Astrocyte (in vitro differentiated cells and primary cell): Measurements from ENCODE around the gene CD99L2. TPM values are rescaled to one million over a fixed set of nuclear protein-coding genes. Genes with fewer than 3 reads are reported as not detected.

Experiments used
- DNase-seq: peaks from one replicate; pipeline ENCODE4 v3.0.0-alpha.2; 2010; ENCODE audit warnings: low read depth
- FAIRE-seq: peaks from 2 replicates; lab custom pipeline; 2011; peaks lifted over from hg19 to GRCh38; lab: Jason Lieb, UNC
- H2AFZ ChIP-seq: 2 replicates; pipeline ENCODE4 v1.6.0; 2012; ENCODE audit warnings: low read depth, low read length, inconsistent platforms
- H3K27ac ChIP-seq: 2 replicates; pipeline ENCODE4 v1.5.1; 2011; ENCODE audit warnings: low read depth, low read length, inconsistent platforms
- H3K27me3 ChIP-seq: 2 replicates; pipeline ENCODE4 v1.6.0; 2011; ENCODE audit warnings: low read length, inconsistent platforms; ENCODE audit not compliant: insufficient read depth
- H3K36me3 ChIP-seq: 2 replicates; pipeline ENCODE4 v1.5.1; 2011; ENCODE audit warnings: low read length, inconsistent platforms; ENCODE audit not compliant: insufficient read depth
- H3K4me1 ChIP-seq: 2 replicates; pipeline ENCODE4 v1.5.1; 2011; ENCODE audit warnings: low read length, inconsistent platforms; ENCODE audit not compliant: insufficient read depth
- H3K4me2 ChIP-seq: 2 replicates; pipeline ENCODE4 v1.6.0; 2012; ENCODE audit warnings: low read length, inconsistent platforms
- H3K4me3 ChIP-seq: 2 replicates; pipeline ENCODE4 v1.5.1; 2011; ENCODE audit warnings: low read depth, mild to moderate bottlenecking, low read length, inconsistent platforms; ENCODE audit not compliant: insufficient read depth
- H3K79me2 ChIP-seq: 2 replicates; pipeline ENCODE4 v1.6.0; 2012; ENCODE audit warnings: mild to moderate bottlenecking, low read length, inconsistent platforms; ENCODE audit not compliant: insufficient read depth
- H3K9ac ChIP-seq: 2 replicates; pipeline ENCODE4 v1.6.0; 2012; ENCODE audit warnings: mild to moderate bottlenecking, low read length, inconsistent platforms
- H3K9me3 ChIP-seq: 2 replicates; pipeline ENCODE4 v1.5.1; 2012; ENCODE audit warnings: low read depth, mild to moderate bottlenecking, low read length, inconsistent platforms; ENCODE audit not compliant: insufficient read depth
- H4K20me1 ChIP-seq: 2 replicates; pipeline ENCODE4 v1.6.0; 2012; ENCODE audit warnings: low read length, inconsistent platforms; ENCODE audit not compliant: insufficient read depth
- H3K27ac Mint-ChIP-seq: one replicate; pipeline ENCODE4 v1.8.0; 2021; ENCODE audit warnings: mild to moderate bottlenecking, mixed read lengths; ENCODE audit not compliant: unreplicated experiment
- H3K27me3 Mint-ChIP-seq: one replicate; pipeline ENCODE4 v1.8.0; 2021; ENCODE audit warnings: low read depth, mixed read lengths; ENCODE audit not compliant: unreplicated experiment
- H3K36me3 Mint-ChIP-seq: one replicate; pipeline ENCODE4 v1.8.0; 2021; ENCODE audit warnings: low read depth, mixed read lengths; ENCODE audit not compliant: unreplicated experiment
- H3K4me1 Mint-ChIP-seq: one replicate; pipeline ENCODE4 v1.8.0; 2021; ENCODE audit warnings: low read depth, mixed read lengths; ENCODE audit not compliant: unreplicated experiment
- H3K4me3 Mint-ChIP-seq: one replicate; pipeline ENCODE4 v1.8.0; 2021; ENCODE audit warnings: mild to moderate bottlenecking, moderate library complexity, mixed read lengths; ENCODE audit not compliant: unreplicated experiment
- H3K9me3 Mint-ChIP-seq: one replicate; pipeline ENCODE4 v1.8.0; 2021; ENCODE audit warnings: mild to moderate bottlenecking, mixed read lengths; ENCODE audit not compliant: unreplicated experiment
- EZH2 ChIP-seq: IDR thresholded peaks from 2 replicates; pipeline ENCODE4 v1.6.1; 2012; ENCODE audit warnings: mild to moderate bottlenecking, low read length, inconsistent platforms; ENCODE audit not compliant: insufficient read depth
- total RNA-seq: library from RNA; stranded (reverse); gene quantifications from 2 replicates; pipeline ENCODE4 v1.2.1, GENCODE V29; 2021
- TF ChIP-seq, protein P1 (sequence below): IDR thresholded peaks from 2 replicates; pipeline ENCODE4 v1.5.1; 2011; ENCODE audit warnings: low read depth, mild to moderate bottlenecking, inconsistent platforms, low read length, moderate library complexity; ENCODE audit not compliant: insufficient read depth

Gene CD99L2
- total RNA-seq, 1 donor from 2014 or later, result 38.4 TPM

DNA sequence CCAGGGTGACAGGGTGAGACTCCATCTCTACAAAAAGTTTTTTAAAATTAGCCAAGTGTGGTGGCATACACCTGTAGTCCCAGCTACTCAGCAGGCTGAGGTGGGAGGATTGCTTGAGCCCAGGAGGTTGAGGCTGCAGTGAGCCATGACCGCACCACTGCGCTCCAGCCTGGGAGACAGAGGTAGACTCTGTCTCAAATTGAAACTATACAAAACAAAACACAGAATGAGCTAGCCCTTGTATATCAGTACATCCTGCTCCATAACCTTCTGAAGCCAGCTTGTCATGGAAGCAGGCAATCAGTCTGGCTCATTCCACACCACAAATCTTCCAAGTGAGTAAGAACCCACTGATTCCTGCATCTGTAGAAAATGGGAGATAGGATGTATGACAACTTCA is 49.0 kb downstream of the CD99L2 start:
- Mint-ChIP-seq H3K4me1 (peaks cover 4% of the 10 kb centered on the region), H3K9me3 (no peaks in the 10 kb centered on the region), H3K36me3 (peaks cover 3% of the 10 kb centered on the region), H3K4me3 (no peak overlapping the region), H3K27me3 (no peaks in the 10 kb centered on the region), H3K27ac (no peak overlapping the region)
- Histone ChIP-seq H4K20me1 (peaks cover 3% of the 10 kb centered on the region), H3K9ac (no peak overlapping the region), H3K9me3 (no peaks in the 10 kb centered on the region), H2AFZ (no peak overlapping the region), H3K27ac (no peak overlapping the region), H3K27me3 (no peaks in the 10 kb centered on the region), H3K4me3 (no peak overlapping the region), H3K4me2 (no peak overlapping the region), H3K36me3 (no peaks in the 10 kb centered on the region), H3K79me2 (no peaks in the 10 kb centered on the region), H3K4me1 (no peaks in the 10 kb centered on the region)
- FAIRE-seq (no peak), DNase-seq (no peak)
- no peak for TF ChIP-seq EZH2
- TF ChIP-seq, protein P1, sequence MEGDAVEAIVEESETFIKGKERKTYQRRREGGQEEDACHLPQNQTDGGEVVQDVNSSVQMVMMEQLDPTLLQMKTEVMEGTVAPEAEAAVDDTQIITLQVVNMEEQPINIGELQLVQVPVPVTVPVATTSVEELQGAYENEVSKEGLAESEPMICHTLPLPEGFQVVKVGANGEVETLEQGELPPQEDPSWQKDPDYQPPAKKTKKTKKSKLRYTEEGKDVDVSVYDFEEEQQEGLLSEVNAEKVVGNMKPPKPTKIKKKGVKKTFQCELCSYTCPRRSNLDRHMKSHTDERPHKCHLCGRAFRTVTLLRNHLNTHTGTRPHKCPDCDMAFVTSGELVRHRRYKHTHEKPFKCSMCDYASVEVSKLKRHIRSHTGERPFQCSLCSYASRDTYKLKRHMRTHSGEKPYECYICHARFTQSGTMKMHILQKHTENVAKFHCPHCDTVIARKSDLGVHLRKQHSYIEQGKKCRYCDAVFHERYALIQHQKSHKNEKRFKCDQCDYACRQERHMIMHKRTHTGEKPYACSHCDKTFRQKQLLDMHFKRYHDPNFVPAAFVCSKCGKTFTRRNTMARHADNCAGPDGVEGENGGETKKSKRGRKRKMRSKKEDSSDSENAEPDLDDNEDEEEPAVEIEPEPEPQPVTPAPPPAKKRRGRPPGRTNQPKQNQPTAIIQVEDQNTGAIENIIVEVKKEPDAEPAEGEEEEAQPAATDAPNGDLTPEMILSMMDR, result no peak

DNA sequence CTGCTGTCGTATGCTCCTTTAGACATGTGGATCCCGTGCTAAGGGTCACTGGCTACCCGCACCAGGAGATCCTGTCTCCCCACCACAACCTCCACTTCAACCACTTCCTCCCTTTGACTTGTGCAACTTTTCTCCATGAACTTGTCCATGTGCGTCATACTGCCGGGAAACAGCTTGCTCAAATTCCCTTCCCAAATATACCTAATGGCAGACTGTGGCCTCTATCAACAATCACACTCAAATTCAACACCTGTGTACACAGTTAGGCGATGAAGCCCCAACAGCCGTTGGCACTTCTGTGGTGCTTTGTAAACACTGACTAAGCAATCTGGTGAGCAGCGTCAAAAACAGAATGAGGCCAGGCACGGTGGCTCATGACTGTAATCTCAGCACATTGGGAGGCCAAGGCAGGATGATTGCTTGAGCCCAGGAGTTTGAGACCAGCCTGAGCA is 49.5 kb downstream of the CD99L2 start:
- Mint-ChIP-seq H3K4me1 (peaks cover 8% of the 10 kb centered on the region), H3K4me3 (no peak overlapping the region), H3K9me3 (no peaks in the 10 kb centered on the region), H3K27ac (no peak overlapping the region), H3K27me3 (no peaks in the 10 kb centered on the region), H3K36me3 (peaks cover 3% of the 10 kb centered on the region)
- Histone ChIP-seq H4K20me1 (peaks cover 6% of the 10 kb centered on the region), H2AFZ (no peak overlapping the region), H3K36me3 (no peaks in the 10 kb centered on the region), H3K9me3 (no peaks in the 10 kb centered on the region), H3K9ac (no peak overlapping the region), H3K79me2 (no peaks in the 10 kb centered on the region), H3K4me3 (no peak overlapping the region), H3K27me3 (no peaks in the 10 kb centered on the region), H3K27ac (no peak overlapping the region), H3K4me1 (no peaks in the 10 kb centered on the region), H3K4me2 (no peak overlapping the region)
- DNase-seq, result no peak
- TF ChIP-seq, protein P1, result no peak
- TF ChIP-seq EZH2, result no peak
- FAIRE-seq, result no peak

DNA sequence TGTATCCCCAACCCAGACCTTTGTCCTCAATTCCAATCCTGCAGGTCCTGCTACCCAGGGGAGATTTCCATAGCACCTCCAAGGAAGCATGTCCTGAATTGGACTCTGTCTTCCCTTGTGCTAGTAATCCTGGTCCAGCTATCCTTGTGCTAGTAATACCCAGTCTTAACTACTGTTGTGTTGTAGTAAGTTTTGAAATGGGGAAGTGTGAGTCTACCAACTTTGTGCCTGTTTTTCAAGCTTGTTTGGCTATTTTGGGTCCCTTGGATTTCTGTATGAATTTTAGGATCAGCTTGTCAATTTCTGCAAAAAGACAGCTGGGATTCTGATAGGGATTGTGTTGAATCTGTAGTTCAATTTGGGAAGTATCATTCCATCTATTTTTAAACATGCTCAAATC is 51.4 kb downstream of the CD99L2 start:
- no peak overlapping the region for H3K27ac Mint-ChIP-seq
- Histone ChIP-seq H3K4me1 (no peaks in the 10 kb centered on the region), H3K4me2 (no peak overlapping the region), H3K36me3 (no peaks in the 10 kb centered on the region), H3K9me3 (no peaks in the 10 kb centered on the region), H3K4me3 (no peak overlapping the region), H2AFZ (no peak overlapping the region), H3K9ac (no peak overlapping the region), H3K27me3 (no peaks in the 10 kb centered on the region), H3K27ac (no peak overlapping the region), H4K20me1 (peaks cover 15% of the 10 kb centered on the region), H3K79me2 (no peaks in the 10 kb centered on the region)
- H3K4me3 Mint-ChIP-seq, result no peak overlapping the region
- TF ChIP-seq EZH2, result no peak
- TF ChIP-seq, protein P1, result no peak
- H3K4me1 Mint-ChIP-seq, result peaks cover 8% of the 10 kb centered on the region
- DNase-seq (no peak), FAIRE-seq (peak; percentile 55)
- no peaks in the 10 kb centered on the region for H3K9me3 Mint-ChIP-seq
- H3K36me3 Mint-ChIP-seq, result no peaks in the 10 kb centered on the region
- H3K27me3 Mint-ChIP-seq, result no peaks in the 10 kb centered on the region
